ENCODE results near the gene FER. TPM values are rescaled to one million over a fixed set of nuclear protein-coding genes. Genes with fewer than 3 reads are reported as not detected.

FER gene
- total RNA-seq, 1 experiment from 2014 or later: 18.0 TPM

GRCh38 chr5:109155625-109156024 is 407.9 kb downstream of the FER start:
- Histone ChIP-seq H2BK15ac (ENCODE audit: low read depth, low read length) (no peak overlapping the region), H3K18ac (ENCODE audit: insufficient read length, low read depth, low read length) (no peak overlapping the region), H2AFZ (ENCODE audit: low read length) (no peak overlapping the region), H3K14ac (ENCODE audit: insufficient read depth, low read length) (no peak overlapping the region), H3K27me3 (ENCODE audit: insufficient read depth, low read length) (no peaks in the 10 kb centered on the region), H3K4me2 (ENCODE audit: insufficient read depth, insufficient read length, low read length) (no peak overlapping the region), H3K79me1 (ENCODE audit: insufficient read depth, low read depth, low read length, poor library complexity, severe bottlenecking) (no peaks in the 10 kb centered on the region), H3K4me1 (ENCODE audit: insufficient read depth, low read length) (no peaks in the 10 kb centered on the region), H4K5ac (ENCODE audit: insufficient read length, low read depth, low read length) (no peak overlapping the region), H2BK20ac (ENCODE audit: low read depth, low read length, poor library complexity, severe bottlenecking) (no peak overlapping the region), H4K8ac (replicated peaks; ENCODE audit: insufficient read length, low read depth, low read length) (no peak overlapping the region), H4K91ac (ENCODE audit: insufficient read length, low read depth, low read length) (no peak overlapping the region), H3K56ac (ENCODE audit: insufficient read length, low read depth, low read length) (no peak overlapping the region), H2BK12ac (ENCODE audit: insufficient read length, low read depth, low read length) (no peak overlapping the region), H3K9ac (ENCODE audit: extremely low read depth, insufficient read length, low read length) (no peak overlapping the region), H3K4ac (ENCODE audit: low read depth, low read length) (no peak overlapping the region), H2AK5ac (ENCODE audit: insufficient read length, low read length) (no peak overlapping the region), H3K79me2 (ENCODE audit: insufficient read depth, low read length) (no peaks in the 10 kb centered on the region), H4K20me1 (ENCODE audit: control insufficient read depth, insufficient read depth, insufficient read length) (no peaks in the 10 kb centered on the region), H3K9me3 (ENCODE audit: control insufficient read depth, low read depth, low read length) (no peaks in the 10 kb centered on the region), H3K23me2 (ENCODE audit: insufficient read length, low read depth, low read length, poor library complexity, severe bottlenecking) (no peaks in the 10 kb centered on the region), H3K23ac (ENCODE audit: insufficient read length, low read depth, low read length) (no peak overlapping the region), H2BK120ac (ENCODE audit: low read depth, low read length, poor library complexity, severe bottlenecking) (no peak overlapping the region), H3K27ac (ENCODE audit: insufficient read length, low read depth, low read length) (no peak overlapping the region), H3T11ph (ENCODE audit: low read length) (no peak overlapping the region), H2BK5ac (ENCODE audit: insufficient read length, low read length) (no peak overlapping the region)
- Mint-ChIP-seq H3K27ac (no peak overlapping the region), H3K9me3 (no peaks in the 10 kb centered on the region), H3K4me1 (no peaks in the 10 kb centered on the region), H3K36me3 (ENCODE audit: insufficient read depth in 1 of 3, low read depth in 3 of 3) (no peaks in the 10 kb centered on the region), H3K27me3 (ENCODE audit: low read depth) (no peaks in the 10 kb centered on the region), H3K4me3 (no peak overlapping the region)
- no peak for TF ChIP-seq CTCF (conservative IDR thresholded peaks at IDR 0.05)
- no peak for DNase-seq
